PFSK-1 (cell line): ENCODE measurements around the gene PKP2.

ENCODE experiments used
- FOXP2 ChIP-seq: optimal IDR thresholded peaks from 2 replicates; pipeline ENCODE3; 2011; ENCODE audit warnings: borderline replicate concordance, control low read depth, inconsistent platforms; ENCODE audit not compliant: insufficient read depth; ENCODE audit errors: extremely low read length, extremely low read depth
- POLR2AphosphoS5 ChIP-seq: IDR thresholded peaks from 2 replicates; pipeline ENCODE4 v1.6.1; 2012; ENCODE audit warnings: low read depth, mild to moderate bottlenecking, control low read depth, low read length, moderate library complexity
- SIN3A ChIP-seq: IDR thresholded peaks from 2 replicates; pipeline ENCODE4 v1.6.1; 2012; ENCODE audit warnings: mild to moderate bottlenecking, low read length, moderate library complexity, borderline replicate concordance; ENCODE audit not compliant: insufficient read depth
- TAF1 ChIP-seq: IDR thresholded peaks from 2 replicates; pipeline ENCODE4 v1.6.1; 2012; ENCODE audit warnings: low read length, control low read depth, borderline replicate concordance; ENCODE audit not compliant: insufficient read depth
- TF ChIP-seq, protein P1 (sequence below), 2 experiments: IDR thresholded peaks; 2 replicates each; pipeline versions ENCODE4 v1.6.1 to v1.8.0; 2011 to 2012; ENCODE audit warnings: low read depth in 2 of 2, low read length in 2 of 2, control low read depth in 1 of 2, inconsistent platforms in 1 of 2, mild to moderate bottlenecking in 1 of 2, moderate library complexity in 1 of 2; ENCODE audit not compliant: insufficient read depth in 1 of 2

PKP2 gene

DNA sequence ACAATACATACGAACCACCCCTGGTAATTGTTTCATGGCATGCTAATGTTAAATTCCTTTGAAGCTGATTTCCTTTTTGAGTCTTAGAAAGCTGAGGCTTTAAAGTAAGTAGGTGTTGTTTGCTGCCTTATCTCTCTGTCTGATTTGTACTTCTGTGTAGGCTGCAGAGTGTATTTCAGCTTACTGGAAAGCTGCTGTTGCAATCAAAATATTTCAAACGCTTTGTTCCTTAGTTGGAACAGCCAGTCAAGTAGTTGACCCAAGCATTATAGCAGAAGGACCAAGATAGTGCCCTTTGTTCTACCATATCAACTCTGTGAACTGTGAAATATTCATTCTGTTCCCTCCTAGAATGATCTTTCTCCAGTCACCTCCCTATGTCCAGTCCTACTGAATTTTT lies 3.1 kb downstream of the PKP2 start:
- TF ChIP-seq, protein P1, sequence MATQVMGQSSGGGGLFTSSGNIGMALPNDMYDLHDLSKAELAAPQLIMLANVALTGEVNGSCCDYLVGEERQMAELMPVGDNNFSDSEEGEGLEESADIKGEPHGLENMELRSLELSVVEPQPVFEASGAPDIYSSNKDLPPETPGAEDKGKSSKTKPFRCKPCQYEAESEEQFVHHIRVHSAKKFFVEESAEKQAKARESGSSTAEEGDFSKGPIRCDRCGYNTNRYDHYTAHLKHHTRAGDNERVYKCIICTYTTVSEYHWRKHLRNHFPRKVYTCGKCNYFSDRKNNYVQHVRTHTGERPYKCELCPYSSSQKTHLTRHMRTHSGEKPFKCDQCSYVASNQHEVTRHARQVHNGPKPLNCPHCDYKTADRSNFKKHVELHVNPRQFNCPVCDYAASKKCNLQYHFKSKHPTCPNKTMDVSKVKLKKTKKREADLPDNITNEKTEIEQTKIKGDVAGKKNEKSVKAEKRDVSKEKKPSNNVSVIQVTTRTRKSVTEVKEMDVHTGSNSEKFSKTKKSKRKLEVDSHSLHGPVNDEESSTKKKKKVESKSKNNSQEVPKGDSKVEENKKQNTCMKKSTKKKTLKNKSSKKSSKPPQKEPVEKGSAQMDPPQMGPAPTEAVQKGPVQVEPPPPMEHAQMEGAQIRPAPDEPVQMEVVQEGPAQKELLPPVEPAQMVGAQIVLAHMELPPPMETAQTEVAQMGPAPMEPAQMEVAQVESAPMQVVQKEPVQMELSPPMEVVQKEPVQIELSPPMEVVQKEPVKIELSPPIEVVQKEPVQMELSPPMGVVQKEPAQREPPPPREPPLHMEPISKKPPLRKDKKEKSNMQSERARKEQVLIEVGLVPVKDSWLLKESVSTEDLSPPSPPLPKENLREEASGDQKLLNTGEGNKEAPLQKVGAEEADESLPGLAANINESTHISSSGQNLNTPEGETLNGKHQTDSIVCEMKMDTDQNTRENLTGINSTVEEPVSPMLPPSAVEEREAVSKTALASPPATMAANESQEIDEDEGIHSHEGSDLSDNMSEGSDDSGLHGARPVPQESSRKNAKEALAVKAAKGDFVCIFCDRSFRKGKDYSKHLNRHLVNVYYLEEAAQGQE (IDR thresholded peaks at IDR 0.05; ENCODE audit: insufficient read depth in 1 of 2, low read depth in 2 of 2, low read length in 2 of 2): no peak
- no peak for TF ChIP-seq SIN3A
- no peak for TF ChIP-seq POLR2AphosphoS5
- no peak for TF ChIP-seq FOXP2
- TF ChIP-seq TAF1: no peak

DNA sequence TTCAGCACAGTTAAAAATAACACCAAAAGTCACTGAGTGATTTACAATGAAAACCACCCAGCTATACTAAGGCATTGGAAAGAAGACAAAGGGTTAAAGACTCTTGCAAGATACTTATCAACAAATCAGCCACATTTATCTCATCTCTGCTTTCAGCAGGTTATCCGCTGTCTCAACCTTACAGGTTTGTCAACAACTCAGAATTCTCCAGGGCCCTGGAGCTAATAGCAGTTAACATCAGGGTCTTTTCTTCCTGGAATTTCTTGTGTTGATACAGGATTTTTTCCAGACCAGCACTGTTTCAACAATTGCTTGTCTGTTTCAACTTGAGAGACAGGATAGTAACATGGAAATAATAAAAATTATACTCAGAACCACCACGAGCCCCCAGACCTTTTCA lies 3.5 kb downstream of the PKP2 start:
- TF ChIP-seq SIN3A: no peak
- TF ChIP-seq FOXP2: no peak
- no peak for TF ChIP-seq TAF1
- TF ChIP-seq POLR2AphosphoS5: no peak
- TF ChIP-seq, protein P1 (IDR thresholded peaks at IDR 0.05; ENCODE audit: insufficient read depth in 1 of 2, low read depth in 2 of 2, low read length in 2 of 2): no peak

DNA sequence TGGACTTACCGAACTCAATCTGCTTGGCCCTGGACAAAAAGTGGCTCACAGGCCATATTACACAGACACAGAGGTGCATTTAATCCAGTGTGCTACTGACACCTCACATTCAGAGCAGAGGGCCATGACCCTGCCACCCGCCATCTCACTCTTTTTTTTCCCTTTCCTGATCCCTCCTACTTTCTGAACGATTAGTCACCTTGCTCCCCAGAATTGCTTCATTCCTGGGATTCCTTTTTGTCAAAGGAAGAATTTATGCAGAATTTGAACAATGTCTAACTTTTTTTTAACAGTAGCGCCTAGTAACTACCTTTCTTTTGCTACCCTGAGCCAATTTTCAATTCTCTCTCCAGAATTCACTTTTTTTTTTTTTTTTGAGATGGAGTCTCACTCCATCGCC lies 4.6 kb downstream of the PKP2 start:
- TF ChIP-seq TAF1: no peak
- TF ChIP-seq POLR2AphosphoS5: no peak
- TF ChIP-seq, protein P1 (IDR thresholded peaks at IDR 0.05; ENCODE audit: insufficient read depth in 1 of 2, low read depth in 2 of 2, low read length in 2 of 2): no peak
- TF ChIP-seq FOXP2: no peak
- TF ChIP-seq SIN3A: no peak

DNA sequence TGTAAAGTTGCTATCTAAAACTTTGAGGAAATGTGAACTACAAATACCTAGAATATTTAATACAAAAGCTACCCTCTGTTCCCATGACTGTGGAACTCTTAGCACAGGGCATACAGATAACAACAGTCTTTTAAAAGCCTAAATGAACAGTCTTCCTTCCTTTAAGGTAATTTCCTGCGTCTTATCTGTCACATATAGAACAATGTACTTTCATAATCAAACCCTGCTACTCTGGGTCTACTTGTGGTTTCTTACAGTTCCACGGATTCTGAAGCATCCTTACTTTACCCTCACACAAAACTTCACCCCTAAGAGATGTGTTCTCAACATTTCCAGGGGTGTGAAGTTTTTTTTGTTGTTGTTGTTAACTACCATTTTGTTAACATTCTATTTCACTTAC lies 5.1 kb downstream of the PKP2 start:
- TF ChIP-seq TAF1 (no peak), FOXP2 (no peak), SIN3A (no peak), POLR2AphosphoS5 (no peak)
- TF ChIP-seq, protein P1 (IDR thresholded peaks at IDR 0.05; ENCODE audit: insufficient read depth in 1 of 2, low read depth in 2 of 2, low read length in 2 of 2): no peak

DNA sequence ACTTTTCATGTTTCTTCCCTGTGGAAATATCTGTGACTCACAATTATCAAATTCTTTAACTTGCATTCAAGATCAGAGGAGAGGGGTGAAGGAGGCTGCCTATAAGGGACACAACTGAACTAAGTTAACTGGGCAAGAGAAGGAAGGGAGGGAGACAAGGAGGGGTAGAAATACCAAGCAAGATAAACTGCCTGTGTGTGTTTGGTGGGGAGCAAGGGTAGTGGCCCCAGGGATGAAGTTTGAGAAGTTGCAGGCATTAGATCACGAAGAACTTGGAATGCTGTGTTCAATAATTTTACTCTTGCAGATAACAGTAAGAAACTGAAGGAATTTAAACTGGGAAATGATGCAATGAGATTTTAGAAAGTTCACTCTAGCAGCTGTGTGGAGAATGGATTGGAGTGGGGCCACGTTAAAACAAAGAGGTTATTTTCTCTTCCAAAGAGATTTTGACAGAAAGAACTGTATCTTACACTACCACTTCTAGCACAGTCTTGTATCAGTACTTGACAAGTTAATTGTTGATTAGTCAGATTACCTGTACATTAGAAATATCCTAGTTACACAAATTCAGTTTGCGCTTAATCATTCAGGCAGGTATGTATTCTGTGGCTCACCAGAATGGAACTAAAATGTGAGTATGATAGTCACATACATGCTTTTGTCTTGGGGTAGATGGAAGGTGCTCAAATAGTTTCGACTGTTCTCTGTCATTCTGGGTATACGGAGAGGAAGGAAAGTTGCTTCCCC lies 7.4 kb downstream of the PKP2 start:
- TF ChIP-seq, protein P1 (IDR thresholded peaks at IDR 0.05; ENCODE audit: insufficient read depth in 1 of 2, low read depth in 2 of 2, low read length in 2 of 2): no peak
- TF ChIP-seq FOXP2 (no peak), TAF1 (no peak), SIN3A (no peak), POLR2AphosphoS5 (no peak)
